ENCODE measurements around the gene CREB5. TPM values are rescaled to one million over a fixed set of nuclear protein-coding genes. Genes with fewer than 3 reads are reported as not detected.

The CREB5 gene
- total and polyA plus RNA-seq, 9 donors = 16.0 to 46.2 (median 28.5) TPM

DNA sequence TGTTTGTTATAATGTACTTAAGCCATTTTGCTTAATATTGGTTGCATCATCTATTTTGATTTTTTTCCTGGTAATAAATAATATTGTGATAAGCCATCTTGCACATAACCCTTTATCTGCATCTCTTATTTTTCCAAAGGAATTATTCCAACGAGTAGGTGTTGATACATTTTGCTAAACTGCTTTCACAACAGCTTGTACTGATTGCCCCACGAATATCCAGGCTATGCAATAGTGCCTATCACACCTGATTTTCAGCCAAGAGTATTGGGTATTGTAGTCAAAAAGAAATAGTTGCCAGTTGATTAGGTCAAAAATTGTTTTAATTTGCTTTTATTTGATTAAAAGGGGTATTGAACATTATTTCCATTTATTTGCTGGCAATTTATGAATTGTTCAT lies 20.7 kb downstream of the CREB5 start:
- Histone ChIP-seq H3K9me3 (replicated peaks; ENCODE audit: control insufficient read depth, low read depth, low read length) (no peaks in the 10 kb centered on the region), H3K4me1 (ENCODE audit: control insufficient read depth, insufficient read depth, low read length) (no peaks in the 10 kb centered on the region), H3K4me3 (ENCODE audit: low read length) (no peak overlapping the region), H3K27me3 (ENCODE audit: control insufficient read depth, insufficient read depth, low read length) (no peaks in the 10 kb centered on the region), H3K36me3 (ENCODE audit: control insufficient read depth, insufficient read depth, low read length) (no peaks in the 10 kb centered on the region), H3K27ac (ENCODE audit: low read length) (no peak overlapping the region)
- no peak for DNase-seq
- WGBS (ENCODE audit: insufficient coverage) = no CpG with 5 or more reads among the region's 2 CpGs

GRCh38 chr7:28433699-28434219 lies 21.4 kb downstream of the CREB5 start:
- Histone ChIP-seq H3K27me3 (ENCODE audit: control insufficient read depth, insufficient read depth, low read length) (no peaks in the 10 kb centered on the region), H3K36me3 (ENCODE audit: control insufficient read depth, insufficient read depth, low read length) (no peaks in the 10 kb centered on the region), H3K9me3 (replicated peaks; ENCODE audit: control insufficient read depth, low read depth, low read length) (no peaks in the 10 kb centered on the region), H3K27ac (ENCODE audit: low read length) (no peak overlapping the region), H3K4me3 (ENCODE audit: low read length) (no peak overlapping the region), H3K4me1 (ENCODE audit: control insufficient read depth, insufficient read depth, low read length) (no peaks in the 10 kb centered on the region)
- WGBS (ENCODE audit: insufficient coverage) = 53% methylated on average over 3 of the region's 4 CpGs
- peak; percentile 48 for DNase-seq

DNA sequence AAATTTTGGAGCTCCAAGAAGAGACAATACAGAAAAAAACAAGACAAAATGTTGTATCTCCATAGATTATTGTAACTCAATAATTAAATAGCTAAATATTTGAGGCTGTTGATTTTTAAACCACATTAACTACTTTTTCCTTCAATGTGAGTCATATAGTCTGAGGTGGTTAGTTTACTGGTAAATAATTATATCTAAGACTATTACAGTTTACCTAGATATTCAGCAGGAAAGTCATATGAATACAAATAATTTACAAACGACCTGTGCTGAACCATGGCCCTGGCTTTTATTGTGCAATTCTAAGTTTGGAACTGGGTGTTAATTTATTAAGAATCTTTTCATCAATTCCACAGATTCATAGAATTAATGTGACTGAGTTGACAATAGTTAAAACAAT lies 22.2 kb downstream of the CREB5 start:
- no peak overlapping the region for H3K4me3 ChIP-seq (ENCODE audit: low read length)
- no peak for DNase-seq
- no CpG with 5 or more reads among the region's 1 CpG for WGBS (ENCODE audit: insufficient coverage)
- H3K36me3 ChIP-seq (ENCODE audit: control insufficient read depth, insufficient read depth, low read length) = no peaks in the 10 kb centered on the region
- H3K27me3 ChIP-seq (ENCODE audit: control insufficient read depth, insufficient read depth, low read length) = no peaks in the 10 kb centered on the region
- no peaks in the 10 kb centered on the region for H3K9me3 ChIP-seq (replicated peaks; ENCODE audit: control insufficient read depth, low read depth, low read length)
- H3K27ac ChIP-seq (ENCODE audit: low read length) = no peak overlapping the region
- H3K4me1 ChIP-seq (ENCODE audit: control insufficient read depth, insufficient read depth, low read length) = no peaks in the 10 kb centered on the region

GRCh38 chr7:28435152-28435551 lies 22.8 kb downstream of the CREB5 start:
- no peaks in the 10 kb centered on the region for H3K4me1 ChIP-seq (ENCODE audit: control insufficient read depth, insufficient read depth, low read length)
- no peak overlapping the region for H3K4me3 ChIP-seq (ENCODE audit: low read length)
- H3K36me3 ChIP-seq (ENCODE audit: control insufficient read depth, insufficient read depth, low read length) = no peaks in the 10 kb centered on the region
- no peaks in the 10 kb centered on the region for H3K9me3 ChIP-seq (replicated peaks; ENCODE audit: control insufficient read depth, low read depth, low read length)
- H3K27me3 ChIP-seq (ENCODE audit: control insufficient read depth, insufficient read depth, low read length) = no peaks in the 10 kb centered on the region
- H3K27ac ChIP-seq (ENCODE audit: low read length) = no peak overlapping the region
- DNase-seq = no peak
- WGBS (ENCODE audit: insufficient coverage) = 80% methylated on average over 2 of the region's 4 CpGs

DNA sequence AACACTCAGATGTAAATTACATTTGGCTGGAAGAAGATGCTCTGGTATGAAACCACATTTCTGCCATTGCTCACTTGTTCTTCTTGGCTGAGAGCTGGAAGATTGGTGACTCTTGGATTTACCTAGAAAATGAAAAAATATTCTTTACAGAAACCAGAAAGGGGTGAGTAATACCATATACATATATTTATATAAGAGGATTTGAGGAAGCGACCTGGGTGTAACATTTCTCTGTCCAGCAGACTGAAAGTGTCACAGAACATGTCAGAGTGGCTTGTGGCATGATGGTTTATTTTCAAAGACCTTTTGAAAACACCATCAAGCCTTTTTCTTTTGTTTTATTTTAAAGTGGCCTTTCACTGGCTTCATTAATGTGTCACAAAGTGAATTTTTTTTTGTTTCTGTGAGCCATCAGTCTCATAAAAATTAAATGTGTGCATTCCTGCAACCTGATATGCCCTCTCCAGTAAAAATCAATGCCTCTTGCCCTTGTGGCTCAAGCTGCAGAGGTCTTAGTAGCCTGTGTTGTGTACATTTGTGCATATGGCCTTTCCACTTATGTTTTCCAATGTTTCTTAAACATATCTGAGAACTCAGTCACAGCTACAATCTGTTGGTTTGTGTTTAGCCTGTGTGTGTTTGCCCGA lies 23.5 kb downstream of the CREB5 start:
- H3K36me3 ChIP-seq (ENCODE audit: control insufficient read depth, insufficient read depth, low read length) = no peaks in the 10 kb centered on the region
- no peaks in the 10 kb centered on the region for H3K4me1 ChIP-seq (ENCODE audit: control insufficient read depth, insufficient read depth, low read length)
- H3K27me3 ChIP-seq (ENCODE audit: control insufficient read depth, insufficient read depth, low read length) = no peaks in the 10 kb centered on the region
- H3K9me3 ChIP-seq (replicated peaks; ENCODE audit: control insufficient read depth, low read depth, low read length) = no peaks in the 10 kb centered on the region
- no peak overlapping the region for H3K27ac ChIP-seq (ENCODE audit: low read length)
- WGBS (ENCODE audit: insufficient coverage) = no CpG with 5 or more reads among the region's 2 CpGs
- H3K4me3 ChIP-seq (ENCODE audit: low read length) = no peak overlapping the region
- DNase-seq = no peak

DNA sequence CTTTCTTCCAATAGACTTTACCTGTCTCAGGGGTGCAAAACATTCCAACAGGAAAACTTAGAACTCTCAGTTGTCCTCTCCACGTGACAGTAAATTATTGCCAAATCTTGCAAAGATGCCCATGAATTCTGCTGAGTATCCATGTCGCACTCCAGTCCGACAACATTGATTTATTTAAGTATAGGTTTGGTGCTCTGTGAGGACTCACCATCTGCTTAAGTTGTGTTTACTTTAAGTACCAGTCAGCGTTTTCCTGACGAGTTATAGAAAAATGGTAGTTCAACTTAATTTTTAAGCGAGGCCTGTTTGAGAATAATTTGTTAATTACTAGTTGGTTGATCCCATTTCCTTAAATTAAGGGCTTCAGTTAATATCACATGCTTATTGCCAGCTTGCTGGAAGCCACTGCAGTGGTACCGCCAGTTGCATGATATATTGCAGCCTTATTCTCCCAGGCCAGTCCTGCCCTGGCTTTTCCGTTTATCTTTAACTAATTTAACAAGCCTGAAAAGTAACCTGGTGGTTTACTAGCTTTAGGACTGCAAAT lies 27.8 kb downstream of the CREB5 start:
- H3K9me3 ChIP-seq (replicated peaks; ENCODE audit: control insufficient read depth, low read depth, low read length) = peaks cover 2% of the 10 kb centered on the region
- H3K4me1 ChIP-seq (ENCODE audit: control insufficient read depth, insufficient read depth, low read length) = no peaks in the 10 kb centered on the region
- no peaks in the 10 kb centered on the region for H3K27me3 ChIP-seq (ENCODE audit: control insufficient read depth, insufficient read depth, low read length)
- H3K4me3 ChIP-seq (ENCODE audit: low read length) = no peak overlapping the region
- no peak for DNase-seq
- H3K36me3 ChIP-seq (ENCODE audit: control insufficient read depth, insufficient read depth, low read length) = no peaks in the 10 kb centered on the region
- WGBS (ENCODE audit: insufficient coverage) = 82% methylated on average over 4 of the region's 8 CpGs
- H3K27ac ChIP-seq (ENCODE audit: low read length) = no peak overlapping the region

DNA sequence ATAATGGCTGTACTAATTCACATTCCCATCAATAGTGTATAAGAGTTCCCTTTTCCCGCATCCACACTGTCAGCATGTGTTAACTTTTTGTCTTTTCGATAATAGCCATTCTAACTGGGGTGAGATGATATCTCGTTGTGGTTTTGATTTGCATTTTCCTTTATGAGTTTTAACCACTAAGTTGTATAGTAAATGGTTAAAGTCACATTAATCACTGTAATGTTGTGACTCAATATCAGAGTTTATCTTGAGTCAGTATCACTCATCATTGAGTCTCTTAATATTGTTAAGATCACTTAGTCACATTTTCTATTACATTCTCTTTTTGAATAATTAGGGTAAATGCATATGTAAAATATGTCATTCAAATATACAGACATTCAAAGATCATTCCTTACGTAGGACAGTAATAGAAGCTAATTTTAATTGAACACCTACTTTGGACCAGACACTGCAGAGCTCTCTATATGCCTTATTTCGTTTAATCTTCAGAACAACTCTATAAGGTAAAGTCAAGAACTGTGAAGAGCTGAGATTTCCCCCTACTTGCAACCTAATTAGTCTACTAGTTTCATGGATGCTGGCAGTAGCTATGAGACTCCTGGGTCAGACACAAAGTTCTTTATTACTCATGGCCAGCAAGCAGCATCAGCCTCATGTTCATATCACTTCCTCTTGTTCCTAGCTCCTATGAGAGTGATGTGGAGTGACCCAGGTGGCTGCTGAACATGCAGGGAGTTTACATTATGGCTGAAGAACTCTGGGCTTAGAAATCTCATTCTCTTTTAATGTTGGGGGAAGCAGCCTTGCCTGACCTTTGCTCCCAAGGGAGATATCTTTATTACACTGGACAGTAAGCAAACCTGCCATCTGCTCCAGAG lies 30.5 kb downstream of the CREB5 start:
- WGBS (ENCODE audit: insufficient coverage) = no CpG with 5 or more reads among the region's 5 CpGs
- Histone ChIP-seq H3K4me3 (ENCODE audit: low read length) (no peak overlapping the region), H3K27ac (ENCODE audit: low read length) (no peak overlapping the region), H3K27me3 (ENCODE audit: control insufficient read depth, insufficient read depth, low read length) (no peaks in the 10 kb centered on the region), H3K4me1 (ENCODE audit: control insufficient read depth, insufficient read depth, low read length) (no peaks in the 10 kb centered on the region), H3K36me3 (ENCODE audit: control insufficient read depth, insufficient read depth, low read length) (no peaks in the 10 kb centered on the region), H3K9me3 (replicated peaks; ENCODE audit: control insufficient read depth, low read depth, low read length) (peaks cover 2% of the 10 kb centered on the region)
- DNase-seq = no peak

DNA sequence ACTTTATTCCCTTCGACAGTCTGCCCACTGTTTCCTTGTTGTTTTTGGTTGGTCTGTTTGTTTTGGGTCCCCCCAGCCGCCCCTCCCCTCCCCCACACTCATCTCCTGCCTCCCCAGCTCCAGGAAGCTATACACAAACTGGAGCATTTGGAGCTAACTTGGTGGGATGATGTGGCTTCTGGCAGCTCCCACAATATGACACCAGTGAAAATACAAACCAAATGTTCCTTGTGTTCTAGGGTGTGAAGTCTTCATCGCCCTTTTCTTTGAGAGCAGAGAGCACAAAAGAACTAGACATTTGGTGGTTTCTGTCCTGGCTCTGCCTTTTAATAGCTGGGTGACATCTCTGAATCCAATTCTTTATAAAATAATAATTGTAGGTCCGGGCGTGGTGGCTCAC lies 33.8 kb downstream of the CREB5 start:
- H3K36me3 ChIP-seq (ENCODE audit: control insufficient read depth, insufficient read depth, low read length) = no peaks in the 10 kb centered on the region
- peaks cover 2% of the 10 kb centered on the region for H3K9me3 ChIP-seq (replicated peaks; ENCODE audit: control insufficient read depth, low read depth, low read length)
- no peak for DNase-seq
- H3K27me3 ChIP-seq (ENCODE audit: control insufficient read depth, insufficient read depth, low read length) = no peaks in the 10 kb centered on the region
- H3K4me3 ChIP-seq (ENCODE audit: low read length) = no peak overlapping the region
- no peak overlapping the region for H3K27ac ChIP-seq (ENCODE audit: low read length)
- no CpG with 5 or more reads among the region's 5 CpGs for WGBS (ENCODE audit: insufficient coverage)
- H3K4me1 ChIP-seq (ENCODE audit: control insufficient read depth, insufficient read depth, low read length) = no peaks in the 10 kb centered on the region

GRCh38 chr7:28447071-28447470 lies 34.8 kb downstream of the CREB5 start:
- no peaks in the 10 kb centered on the region for H3K4me1 ChIP-seq (ENCODE audit: control insufficient read depth, insufficient read depth, low read length)
- no peak overlapping the region for H3K27ac ChIP-seq (ENCODE audit: low read length)
- H3K9me3 ChIP-seq (replicated peaks; ENCODE audit: control insufficient read depth, low read depth, low read length) = peaks cover 2% of the 10 kb centered on the region
- no peak overlapping the region for H3K4me3 ChIP-seq (ENCODE audit: low read length)
- no peak for DNase-seq
- no peaks in the 10 kb centered on the region for H3K36me3 ChIP-seq (ENCODE audit: control insufficient read depth, insufficient read depth, low read length)
- H3K27me3 ChIP-seq (ENCODE audit: control insufficient read depth, insufficient read depth, low read length) = no peaks in the 10 kb centered on the region
- WGBS (ENCODE audit: insufficient coverage) = no CpG with 5 or more reads among the region's 5 CpGs

GRCh38 chr7:28448708-28449107 lies 36.4 kb downstream of the CREB5 start:
- Histone ChIP-seq H3K36me3 (ENCODE audit: control insufficient read depth, insufficient read depth, low read length) (no peaks in the 10 kb centered on the region), H3K9me3 (replicated peaks; ENCODE audit: control insufficient read depth, low read depth, low read length) (no peaks in the 10 kb centered on the region), H3K27me3 (ENCODE audit: control insufficient read depth, insufficient read depth, low read length) (no peaks in the 10 kb centered on the region), H3K4me1 (ENCODE audit: control insufficient read depth, insufficient read depth, low read length) (no peaks in the 10 kb centered on the region), H3K4me3 (ENCODE audit: low read length) (no peak overlapping the region), H3K27ac (ENCODE audit: low read length) (no peak overlapping the region)
- no CpG with 5 or more reads among the region's 4 CpGs for WGBS (ENCODE audit: insufficient coverage)
- no peak for DNase-seq

Measured in muscle of leg (tissue), 11 donors.